ENCODE measurements around the gene ASPDH. TPM values are rescaled to one million over a fixed set of nuclear protein-coding genes. Genes with fewer than 3 reads are reported as not detected.

Gene ASPDH
- total and polyA plus RNA-seq, 7 donors = not detected

DNA sequence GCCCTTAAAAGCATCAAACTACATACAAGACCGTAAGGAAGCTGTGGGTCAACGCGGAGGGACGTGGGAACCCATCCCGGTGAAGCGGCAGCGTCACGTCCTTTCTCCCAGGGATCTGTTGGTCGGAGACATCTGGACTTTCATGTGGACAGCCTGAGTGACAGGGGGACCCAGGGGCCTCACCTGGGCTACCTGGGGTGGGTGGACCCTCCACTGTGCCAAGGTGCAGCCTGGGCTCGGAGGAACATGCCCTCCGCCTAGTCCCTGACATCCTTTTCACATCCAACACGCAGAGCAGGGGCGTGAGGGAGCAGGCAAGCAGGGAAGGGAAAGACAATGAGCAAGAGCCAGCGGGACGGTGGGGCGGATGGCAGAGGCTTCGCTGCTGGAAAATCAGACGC is 23.3 kb downstream of the ASPDH start:
- DNase-seq = peak in 1 of 2 donors; percentile 52
- H3K9me3 ChIP-seq = no peaks in the 10 kb centered on the region
- peaks cover 0 to 14% of the 10 kb centered on the region in 2 donors for H3K36me3 ChIP-seq (ENCODE audit: insufficient read depth in 1 of 2, low read depth in 1 of 2)
- H3K4me1 ChIP-seq = peaks cover 19% of the 10 kb centered on the region
- TF ChIP-seq, protein P1, sequence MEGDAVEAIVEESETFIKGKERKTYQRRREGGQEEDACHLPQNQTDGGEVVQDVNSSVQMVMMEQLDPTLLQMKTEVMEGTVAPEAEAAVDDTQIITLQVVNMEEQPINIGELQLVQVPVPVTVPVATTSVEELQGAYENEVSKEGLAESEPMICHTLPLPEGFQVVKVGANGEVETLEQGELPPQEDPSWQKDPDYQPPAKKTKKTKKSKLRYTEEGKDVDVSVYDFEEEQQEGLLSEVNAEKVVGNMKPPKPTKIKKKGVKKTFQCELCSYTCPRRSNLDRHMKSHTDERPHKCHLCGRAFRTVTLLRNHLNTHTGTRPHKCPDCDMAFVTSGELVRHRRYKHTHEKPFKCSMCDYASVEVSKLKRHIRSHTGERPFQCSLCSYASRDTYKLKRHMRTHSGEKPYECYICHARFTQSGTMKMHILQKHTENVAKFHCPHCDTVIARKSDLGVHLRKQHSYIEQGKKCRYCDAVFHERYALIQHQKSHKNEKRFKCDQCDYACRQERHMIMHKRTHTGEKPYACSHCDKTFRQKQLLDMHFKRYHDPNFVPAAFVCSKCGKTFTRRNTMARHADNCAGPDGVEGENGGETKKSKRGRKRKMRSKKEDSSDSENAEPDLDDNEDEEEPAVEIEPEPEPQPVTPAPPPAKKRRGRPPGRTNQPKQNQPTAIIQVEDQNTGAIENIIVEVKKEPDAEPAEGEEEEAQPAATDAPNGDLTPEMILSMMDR (IDR thresholded peaks at IDR 0.05) = no peak
- 75 to 81% (median 78%) methylated on average over 18 of the region's 18 CpGs for WGBS, 3 donors
- H3K27me3 ChIP-seq (ENCODE audit: insufficient read depth in 3 of 3, low read length in 2 of 3) = no peaks in the 10 kb centered on the region
- intact Hi-C loops (cut with DNase I) = no loop called here
- peak overlapping the region; percentile 67 for H3K27ac ChIP-seq
- peak overlapping the region; percentile 31 for H3K4me3 ChIP-seq
- peak in 2 of 4 donors; percentile 4 to 5 for ATAC-seq

DNA sequence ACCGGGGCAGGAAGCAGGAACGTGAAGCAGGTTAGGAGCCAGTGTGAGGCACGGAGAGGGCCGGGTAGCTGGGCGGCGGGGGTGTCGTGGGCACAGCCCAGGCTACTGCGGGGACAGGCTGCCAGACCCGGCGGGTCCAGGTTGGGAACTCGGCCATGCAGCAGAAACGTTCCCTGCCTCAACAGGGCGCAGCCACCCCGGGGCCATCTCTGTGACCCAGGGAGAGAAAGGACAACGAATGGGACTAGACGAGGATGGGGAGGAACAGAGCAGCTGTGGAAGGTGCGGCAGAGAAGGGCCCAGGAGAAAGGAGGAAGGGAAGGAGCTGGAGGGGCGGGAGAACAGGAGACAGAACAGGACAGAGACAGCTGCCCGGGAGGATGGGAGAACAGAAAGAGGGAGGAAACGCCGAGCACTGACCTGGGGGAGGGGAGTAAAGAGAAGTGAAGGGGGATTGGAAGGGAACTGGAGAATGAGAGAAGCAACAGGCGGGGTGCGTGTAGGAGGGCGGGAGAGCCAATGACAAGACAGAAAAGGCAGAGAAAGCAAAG is 24.2 kb downstream of the ASPDH start:
- H3K27ac ChIP-seq = peak overlapping the region; percentile 67
- ATAC-seq (peak in 2 of 4 donors; percentile 10 to 16), DNase-seq (peak; percentile 30 to 53)
- no peaks in the 10 kb centered on the region for H3K27me3 ChIP-seq (ENCODE audit: insufficient read depth in 3 of 3, low read length in 2 of 3)
- intact Hi-C loops (cut with DNase I) = no loop called here
- H3K4me1 ChIP-seq = peaks cover 19% of the 10 kb centered on the region
- no peaks in the 10 kb centered on the region for H3K9me3 ChIP-seq
- 32 to 46% (median 36%) methylated on average over 24 of the region's 24 CpGs for WGBS, 3 donors
- no peak overlapping the region for H3K4me3 ChIP-seq
- H3K36me3 ChIP-seq (ENCODE audit: insufficient read depth in 1 of 2, low read depth in 1 of 2) = peaks cover 0 to 14% of the 10 kb centered on the region in 2 donors
- TF ChIP-seq, protein P1 (IDR thresholded peaks at IDR 0.05) = no peak

- peak overlapping the region; percentile 67 for H3K27ac ChIP-seq
- no peaks in the 10 kb centered on the region for H3K27me3 ChIP-seq (ENCODE audit: insufficient read depth in 3 of 3, low read length in 2 of 3)
- intact Hi-C loops (cut with DNase I) = no loop called here
- DNase-seq (peak in 1 of 2 donors; percentile 26), ATAC-seq (no peak)
- TF ChIP-seq, protein P1 (IDR thresholded peaks at IDR 0.05) = no peak
- H3K9me3 ChIP-seq = no peaks in the 10 kb centered on the region
- H3K4me3 ChIP-seq = no peak overlapping the region
- peaks cover 0 to 14% of the 10 kb centered on the region in 2 donors for H3K36me3 ChIP-seq (ENCODE audit: insufficient read depth in 1 of 2, low read depth in 1 of 2)
- H3K4me1 ChIP-seq = peaks cover 19% of the 10 kb centered on the region
- WGBS, 3 donors = 51 to 55% (median 53%) methylated on average over 12 to 13 of the region's 13 CpGs
Measured at GRCh38 chr19:50488389-50489194, 25.1 kb downstream of the ASPDH start.

DNA sequence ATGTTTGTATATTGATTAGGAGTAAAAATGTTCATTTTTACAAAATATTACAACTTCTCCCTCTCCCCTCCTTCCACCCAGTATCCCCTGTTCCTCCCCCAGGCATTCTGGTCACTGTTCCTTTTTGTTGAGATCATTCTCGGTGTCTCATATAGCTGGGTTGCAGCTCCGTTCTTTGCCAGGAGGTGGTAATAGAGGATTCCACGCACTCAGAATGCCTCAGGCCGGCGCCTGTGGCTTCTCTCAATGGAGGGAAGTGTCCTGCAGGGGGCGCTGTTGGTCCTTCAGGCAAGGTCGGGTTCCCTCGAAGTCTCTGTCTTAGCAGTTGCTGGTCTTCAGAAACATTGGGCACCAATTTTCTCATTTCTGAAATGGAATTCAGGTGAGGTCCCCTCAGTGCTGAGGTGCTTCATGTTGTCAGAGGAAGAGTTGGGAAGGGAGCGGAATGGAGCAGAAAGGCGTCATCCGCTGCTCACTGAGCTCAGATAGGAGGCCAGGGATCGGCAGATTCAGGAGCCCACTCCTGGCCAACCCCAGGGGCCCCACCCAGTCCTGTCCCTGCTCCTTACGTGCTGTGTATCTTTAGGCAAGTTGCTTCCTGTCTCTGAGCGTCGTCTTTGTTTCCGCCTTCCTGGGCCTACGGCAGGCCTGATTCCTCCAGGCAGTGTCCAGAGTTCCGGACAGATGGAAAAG is 26.7 kb downstream of the ASPDH start:
- peak; percentile 66 to 74 for DNase-seq
- Histone ChIP-seq H3K4me3 (no peak overlapping the region), H3K36me3 (ENCODE audit: insufficient read depth in 1 of 2, low read depth in 1 of 2) (peaks cover 0 to 25% of the 10 kb centered on the region in 2 donors), H3K9me3 (no peaks in the 10 kb centered on the region), H3K27ac (no peak overlapping the region), H3K4me1 (peaks cover 19% of the 10 kb centered on the region), H3K27me3 (ENCODE audit: insufficient read depth in 3 of 3, low read length in 2 of 3) (no peaks in the 10 kb centered on the region)
- ATAC-seq = peak in 1 of 4 donors; percentile 17
- intact Hi-C loops (cut with DNase I) = no loop called here
- WGBS, 3 donors = 72 to 76% (median 74%) methylated on average over 18 of the region's 18 CpGs
- TF ChIP-seq, protein P1 (IDR thresholded peaks at IDR 0.05) = peak; percentile 56
